Measurements from ENCODE around the gene CRK. TPM values are rescaled to one million over a fixed set of nuclear protein-coding genes. Genes with fewer than 3 reads are reported as not detected.

Gene CRK
- total and polyA plus RNA-seq, 7 donors: 33.6 to 88.7 (median 67.7) TPM

GRCh38 chr17:1478418-1478817 is 22.4 kb upstream of the CRK start:
- Histone ChIP-seq H3K27me3 (no peaks in the 10 kb centered on the region), H3K9me3 (no peaks in the 10 kb centered on the region), H3K4me3 (no peak overlapping the region), H3K27ac (peak overlapping the region in 1 of 4 donors; percentile 21), H3K4me1 (peaks cover 0 to 34% (median 24%) of the 10 kb centered on the region in 4 donors), H3K36me3 (peaks cover 41 to 98% (median 56%) of the 10 kb centered on the region in 4 donors)
- TF ChIP-seq EP300 (IDR thresholded peaks at IDR 0.05) (no peak), CTCF (IDR thresholded peaks at IDR 0.05) (no peak), POLR2AphosphoS5 (IDR thresholded peaks at IDR 0.05) (no peak), POLR2A (IDR thresholded peaks at IDR 0.05) (no peak)
- no peak for DNase-seq
- 88 to 92% methylated on average over 26 of the region's 26 CpGs for WGBS, 2 donors
- intact Hi-C loops (cut with DNase I): no loop called here

- intact Hi-C loops (cut with DNase I): no loop called here
- Histone ChIP-seq H3K4me3 (no peak overlapping the region), H3K9me3 (no peaks in the 10 kb centered on the region), H3K4me1 (peaks cover 0 to 7% (median 0%) of the 10 kb centered on the region in 4 donors), H3K36me3 (peaks cover 52 to 99% (median 73%) of the 10 kb centered on the region in 4 donors), H3K27ac (peak overlapping the region; percentile 17 to 28 (median 24)), H3K27me3 (no peaks in the 10 kb centered on the region)
- TF ChIP-seq EP300 (IDR thresholded peaks at IDR 0.05): no peak
- no peak for TF ChIP-seq POLR2A (IDR thresholded peaks at IDR 0.05)
- TF ChIP-seq POLR2AphosphoS5 (IDR thresholded peaks at IDR 0.05): no peak
- no peak for TF ChIP-seq CTCF (IDR thresholded peaks at IDR 0.05)
- WGBS, 2 donors: 87 to 93% methylated on average over 15 of the region's 15 CpGs
- DNase-seq: no peak
Observed at GRCh38 chr17:1475321-1475854, 19.4 kb upstream of the CRK start.

- 77 to 91% methylated on average over 31 of the region's 31 CpGs for WGBS, 2 donors
- Histone ChIP-seq H3K27ac (peak overlapping the region in 3 of 4 donors; percentile 24 to 31 (median 25)), H3K4me3 (no peak overlapping the region), H3K4me1 (peaks cover 0 to 7% (median 0%) of the 10 kb centered on the region in 4 donors), H3K36me3 (peaks cover 57 to 99% (median 78%) of the 10 kb centered on the region in 4 donors), H3K9me3 (no peaks in the 10 kb centered on the region), H3K27me3 (no peaks in the 10 kb centered on the region)
- TF ChIP-seq CTCF (IDR thresholded peaks at IDR 0.05): no peak
- TF ChIP-seq POLR2A (IDR thresholded peaks at IDR 0.05): no peak
- no peak for TF ChIP-seq EP300 (IDR thresholded peaks at IDR 0.05)
- no peak for TF ChIP-seq POLR2AphosphoS5 (IDR thresholded peaks at IDR 0.05)
- intact Hi-C loops (cut with DNase I): no loop called here
- DNase-seq: no peak
Observed at GRCh38 chr17:1474402-1475189, 18.6 kb upstream of the CRK start.

- 66 to 88% methylated on average over 10 of the region's 10 CpGs for WGBS, 2 donors
- Histone ChIP-seq H3K36me3 (peaks cover 56 to 99% (median 77%) of the 10 kb centered on the region in 4 donors), H3K27me3 (no peaks in the 10 kb centered on the region), H3K4me1 (peaks cover 0 to 7% (median 0%) of the 10 kb centered on the region in 4 donors), H3K27ac (no peak overlapping the region), H3K9me3 (no peaks in the 10 kb centered on the region), H3K4me3 (no peak overlapping the region)
- intact Hi-C loops (cut with DNase I): no loop called here
- TF ChIP-seq CTCF (IDR thresholded peaks at IDR 0.05) (no peak), POLR2AphosphoS5 (IDR thresholded peaks at IDR 0.05) (no peak), POLR2A (IDR thresholded peaks at IDR 0.05) (no peak), EP300 (IDR thresholded peaks at IDR 0.05) (no peak)
- DNase-seq: no peak
Observed at GRCh38 chr17:1473841-1474240, 17.8 kb upstream of the CRK start.

Data from sigmoid colon (tissue), 7 donors.